ENCODE data around the gene RARB.

DNA sequence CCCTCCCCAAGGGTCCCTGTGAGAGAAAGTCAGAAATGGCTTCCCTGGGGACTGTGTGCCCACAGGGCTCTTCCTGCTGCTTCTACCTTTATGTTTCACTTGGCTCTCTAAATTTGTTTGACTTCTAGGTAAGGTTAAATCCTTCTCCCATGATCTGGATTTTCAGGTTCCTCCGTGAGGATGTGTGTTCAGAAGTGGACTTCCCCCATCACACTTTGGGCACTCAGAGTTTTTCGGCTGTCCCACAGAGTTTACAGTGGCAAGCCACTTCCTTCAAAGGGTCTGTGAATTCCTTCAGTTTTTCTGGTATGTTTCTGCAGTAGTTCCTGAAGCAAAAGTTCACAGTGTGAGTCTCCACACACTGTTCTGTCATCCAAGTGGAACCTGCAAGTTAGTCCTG is 30.9 kb upstream of the RARB start:
- no peak for TF ChIP-seq MTF1 (CRISPR knock-in tag; IDR thresholded peaks at IDR 0.05; ENCODE audit: borderline replicate concordance)
- TF ChIP-seq HDAC3 (IDR thresholded peaks at IDR 0.05; ENCODE audit: borderline replicate concordance, partially characterized antibody), result no peak
- TF ChIP-seq, protein P1, sequence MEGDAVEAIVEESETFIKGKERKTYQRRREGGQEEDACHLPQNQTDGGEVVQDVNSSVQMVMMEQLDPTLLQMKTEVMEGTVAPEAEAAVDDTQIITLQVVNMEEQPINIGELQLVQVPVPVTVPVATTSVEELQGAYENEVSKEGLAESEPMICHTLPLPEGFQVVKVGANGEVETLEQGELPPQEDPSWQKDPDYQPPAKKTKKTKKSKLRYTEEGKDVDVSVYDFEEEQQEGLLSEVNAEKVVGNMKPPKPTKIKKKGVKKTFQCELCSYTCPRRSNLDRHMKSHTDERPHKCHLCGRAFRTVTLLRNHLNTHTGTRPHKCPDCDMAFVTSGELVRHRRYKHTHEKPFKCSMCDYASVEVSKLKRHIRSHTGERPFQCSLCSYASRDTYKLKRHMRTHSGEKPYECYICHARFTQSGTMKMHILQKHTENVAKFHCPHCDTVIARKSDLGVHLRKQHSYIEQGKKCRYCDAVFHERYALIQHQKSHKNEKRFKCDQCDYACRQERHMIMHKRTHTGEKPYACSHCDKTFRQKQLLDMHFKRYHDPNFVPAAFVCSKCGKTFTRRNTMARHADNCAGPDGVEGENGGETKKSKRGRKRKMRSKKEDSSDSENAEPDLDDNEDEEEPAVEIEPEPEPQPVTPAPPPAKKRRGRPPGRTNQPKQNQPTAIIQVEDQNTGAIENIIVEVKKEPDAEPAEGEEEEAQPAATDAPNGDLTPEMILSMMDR (IDR thresholded peaks at IDR 0.05 in 2 of 3, conservative IDR thresholded peaks at IDR 0.05 in 1 of 3; ENCODE audit: insufficient read depth in 2 of 3, low read depth in 1 of 3, low read length in 3 of 3), result no peak
- TF ChIP-seq SAFB (IDR thresholded peaks at IDR 0.05; ENCODE audit: borderline replicate concordance, low read depth, low read length), result no peak

Measured in K562 (cell line).